Coronary artery (tissue), 2 donors: Measurements from ENCODE around the gene CDHR5.

ENCODE experiments used
- DNase-seq: peaks from one replicate; pipeline ENCODE4 v3.0.0-alpha.2; 2017; ENCODE audit warnings: low spot score
- H3K27ac ChIP-seq, 2 donors: fragments of 200-600 bp; sonication (generic); one replicate each; pipeline ENCODE4 v1.5.1; 2016 to 2019
- H3K4me3 ChIP-seq: fragments of 200-600 bp; sonication (generic); 2 replicates; pipeline ENCODE4 v1.5.1; 2016; ENCODE audit warnings: mild to moderate bottlenecking, moderate library complexity
- TF ChIP-seq, protein P1 (sequence below): fragments of 200-600 bp; sonication (generic); IDR thresholded peaks from one replicate; pipeline ENCODE4 v1.5.1; 2019; ENCODE audit warnings: antibody characterized with exemption

The CDHR5 gene, protein sequence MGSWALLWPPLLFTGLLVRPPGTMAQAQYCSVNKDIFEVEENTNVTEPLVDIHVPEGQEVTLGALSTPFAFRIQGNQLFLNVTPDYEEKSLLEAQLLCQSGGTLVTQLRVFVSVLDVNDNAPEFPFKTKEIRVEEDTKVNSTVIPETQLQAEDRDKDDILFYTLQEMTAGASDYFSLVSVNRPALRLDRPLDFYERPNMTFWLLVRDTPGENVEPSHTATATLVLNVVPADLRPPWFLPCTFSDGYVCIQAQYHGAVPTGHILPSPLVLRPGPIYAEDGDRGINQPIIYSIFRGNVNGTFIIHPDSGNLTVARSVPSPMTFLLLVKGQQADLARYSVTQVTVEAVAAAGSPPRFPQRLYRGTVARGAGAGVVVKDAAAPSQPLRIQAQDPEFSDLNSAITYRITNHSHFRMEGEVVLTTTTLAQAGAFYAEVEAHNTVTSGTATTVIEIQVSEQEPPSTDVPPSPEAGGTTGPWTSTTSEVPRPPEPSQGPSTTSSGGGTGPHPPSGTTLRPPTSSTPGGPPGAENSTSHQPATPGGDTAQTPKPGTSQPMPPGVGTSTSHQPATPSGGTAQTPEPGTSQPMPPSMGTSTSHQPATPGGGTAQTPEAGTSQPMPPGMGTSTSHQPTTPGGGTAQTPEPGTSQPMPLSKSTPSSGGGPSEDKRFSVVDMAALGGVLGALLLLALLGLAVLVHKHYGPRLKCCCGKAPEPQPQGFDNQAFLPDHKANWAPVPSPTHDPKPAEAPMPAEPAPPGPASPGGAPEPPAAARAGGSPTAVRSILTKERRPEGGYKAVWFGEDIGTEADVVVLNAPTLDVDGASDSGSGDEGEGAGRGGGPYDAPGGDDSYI

GRCh38 chr11:624705-625635 is at the start of gene CDHR5:
TSS of gene CDHR5 (minus strand) at chr11:624955. CDS start at chr11:624902, 53 bp downstream.
- TF ChIP-seq, protein P1, sequence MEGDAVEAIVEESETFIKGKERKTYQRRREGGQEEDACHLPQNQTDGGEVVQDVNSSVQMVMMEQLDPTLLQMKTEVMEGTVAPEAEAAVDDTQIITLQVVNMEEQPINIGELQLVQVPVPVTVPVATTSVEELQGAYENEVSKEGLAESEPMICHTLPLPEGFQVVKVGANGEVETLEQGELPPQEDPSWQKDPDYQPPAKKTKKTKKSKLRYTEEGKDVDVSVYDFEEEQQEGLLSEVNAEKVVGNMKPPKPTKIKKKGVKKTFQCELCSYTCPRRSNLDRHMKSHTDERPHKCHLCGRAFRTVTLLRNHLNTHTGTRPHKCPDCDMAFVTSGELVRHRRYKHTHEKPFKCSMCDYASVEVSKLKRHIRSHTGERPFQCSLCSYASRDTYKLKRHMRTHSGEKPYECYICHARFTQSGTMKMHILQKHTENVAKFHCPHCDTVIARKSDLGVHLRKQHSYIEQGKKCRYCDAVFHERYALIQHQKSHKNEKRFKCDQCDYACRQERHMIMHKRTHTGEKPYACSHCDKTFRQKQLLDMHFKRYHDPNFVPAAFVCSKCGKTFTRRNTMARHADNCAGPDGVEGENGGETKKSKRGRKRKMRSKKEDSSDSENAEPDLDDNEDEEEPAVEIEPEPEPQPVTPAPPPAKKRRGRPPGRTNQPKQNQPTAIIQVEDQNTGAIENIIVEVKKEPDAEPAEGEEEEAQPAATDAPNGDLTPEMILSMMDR = no peak
- no peak within 1 kb of the TSS for H3K4me3 ChIP-seq
- no peak within 1 kb of the TSS for H3K27ac ChIP-seq
- no peak for DNase-seq

GRCh38 chr11:674406-674805 is 49.7 kb upstream of the CDHR5 start:
- Histone ChIP-seq H3K27ac (no peak overlapping the region), H3K4me3 (no peak overlapping the region)
- TF ChIP-seq, protein P1 = no peak
- DNase-seq = no peak

DNA sequence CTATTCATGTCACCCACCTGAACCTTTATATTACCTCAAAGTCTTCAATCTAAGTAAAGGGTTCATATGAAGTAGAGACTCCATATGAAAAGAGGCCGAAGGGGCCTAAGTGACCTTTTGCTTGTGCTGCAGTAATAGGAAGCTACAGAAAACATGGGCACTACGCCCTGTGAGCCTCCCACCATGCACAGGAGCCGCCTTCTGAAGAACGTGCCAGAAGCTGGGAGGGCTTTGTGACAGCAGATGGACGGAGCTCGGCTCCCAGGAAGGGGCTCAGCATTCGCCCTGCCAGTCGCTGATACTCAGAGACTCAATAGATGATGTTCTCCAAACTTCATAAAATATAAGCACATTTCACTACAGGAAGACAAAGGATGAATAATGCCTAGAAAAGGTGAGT is 49.1 kb upstream of the CDHR5 start:
- no peak for DNase-seq
- no peak overlapping the region for H3K4me3 ChIP-seq

GRCh38 chr11:665704-666281 is 41.0 kb upstream of the CDHR5 start:
- no peak overlapping the region for H3K4me3 ChIP-seq
- TF ChIP-seq, protein P1 = no peak
- no peak for DNase-seq
- H3K27ac ChIP-seq = peak overlapping the region in 1 of 2 donors; percentile 2

More for the DNA sequence above, 49.1 kb upstream of the CDHR5 start:
- TF ChIP-seq, protein P1 = no peak
- no peak overlapping the region for H3K27ac ChIP-seq

DNA sequence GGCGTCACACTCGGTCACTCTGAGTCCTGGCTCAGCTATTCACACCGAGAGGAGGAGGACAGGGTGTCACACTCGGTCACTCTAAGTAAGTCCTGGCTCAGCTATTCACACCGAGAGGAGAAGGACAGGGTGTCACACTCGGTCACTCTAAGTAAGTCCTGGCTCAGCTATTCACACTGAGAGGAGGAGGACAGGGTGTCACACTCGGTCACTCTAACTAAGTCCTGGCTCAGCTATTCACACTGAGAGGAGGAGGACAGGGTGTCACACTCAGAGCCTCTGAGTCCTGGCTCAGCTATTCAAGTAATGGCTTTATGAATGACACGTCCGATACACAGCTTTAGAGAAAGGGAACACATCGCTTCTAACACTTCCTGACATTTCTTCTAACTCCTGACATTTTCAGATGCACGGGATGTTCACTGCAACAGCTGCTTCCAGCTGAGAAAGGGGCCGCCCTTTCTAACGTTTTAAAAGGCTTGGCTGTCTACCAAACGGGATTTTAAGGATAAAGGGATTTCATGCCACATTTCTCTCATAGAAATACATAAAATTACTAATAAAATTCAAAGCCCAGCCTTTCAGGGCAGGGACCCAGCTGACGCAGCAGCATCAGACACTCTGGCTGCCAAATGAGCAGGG is 40.4 kb upstream of the CDHR5 start:
- H3K27ac ChIP-seq = peak overlapping the region in 1 of 2 donors; percentile 2

More for the DNA sequence above, 40.4 kb upstream of the CDHR5 start:
- TF ChIP-seq, protein P1 = no peak
- H3K4me3 ChIP-seq = no peak overlapping the region
- DNase-seq = no peak
